ENCODE measurements around the gene TRIM47. TPM values are rescaled to one million over a fixed set of nuclear protein-coding genes. Genes with fewer than 3 reads are reported as not detected.

Gene TRIM47
- total RNA-seq, 1 experiment from 2014 or later = 86.7 TPM

DNA sequence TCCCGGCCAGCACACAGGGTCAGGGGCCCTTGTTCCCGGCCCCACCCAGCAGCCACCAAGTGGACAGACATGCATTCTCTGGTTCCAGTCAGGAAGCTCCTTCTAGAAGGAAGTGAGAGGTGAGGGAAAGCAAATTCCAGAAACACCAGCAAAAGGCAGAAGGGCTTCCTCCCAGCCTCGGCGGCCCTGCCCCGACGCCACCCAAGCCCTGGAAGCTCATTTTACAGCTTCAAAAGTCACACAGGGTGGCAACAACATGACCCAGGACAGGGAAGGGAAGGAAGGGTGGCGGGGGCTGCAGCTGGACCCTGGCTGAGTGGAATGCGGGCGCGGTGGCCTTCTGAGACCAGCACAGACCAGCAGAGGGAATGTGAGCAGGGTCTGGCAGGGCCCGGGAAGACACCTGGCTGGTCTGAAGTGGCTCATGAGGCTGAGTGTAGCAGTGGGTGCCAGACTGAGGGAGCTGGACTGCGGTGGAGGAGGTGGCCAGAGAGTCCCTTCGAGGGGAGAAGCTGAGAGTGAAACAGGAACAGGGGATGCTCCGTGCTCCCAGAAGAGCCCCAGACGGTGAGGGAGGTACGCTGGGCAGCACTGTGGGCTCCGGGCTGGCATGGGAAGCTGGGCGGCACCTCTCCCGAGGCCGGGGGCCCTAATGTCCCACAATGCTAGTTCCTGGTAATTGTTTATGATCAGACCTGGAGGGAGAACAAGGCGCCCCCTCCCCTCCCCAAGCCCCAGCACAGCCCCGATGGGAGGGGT is 32.3 kb downstream of the TRIM47 start:
- H3K27me3 ChIP-seq (ENCODE audit: insufficient read depth, low read length) = no peaks in the 10 kb centered on the region
- peak overlapping the region; percentile 99 for H3K4me2 ChIP-seq (ENCODE audit: low read length)
- peak overlapping the region; percentile 86 for H3K9ac ChIP-seq (ENCODE audit: low read length)
- no peak overlapping the region for H2AFZ ChIP-seq (ENCODE audit: low read depth, low read length, poor library complexity, severe bottlenecking)
- ChIA-PET CTCF (interaction anchor here (0.7 to 3.3 kb wide), 14 partner anchors 10 to 213 kb away, joined by 3 to 46 read pairs (median 5); partner anchors contain the start of gene WBP2), RAD21 (ENCODE audit: low non-redundant PET in 1 of 2, low total read pairs in 2 of 2, uncharacterized antibody in 2 of 2, unreplicated experiment in 2 of 2) (interaction anchor here (0.5 to 1.4 kb wide), 3 partner anchors 8 to 70 kb away, joined by 3 to 4 read pairs (median 3); no protein-coding TSS in a partner anchor), POLR2A (interaction anchor here (0.7 to 3.3 kb wide), 8 partner anchors 10 to 73 kb away, joined by 3 to 42 read pairs (median 6); partner anchors contain the start of genes TRIM47 and WBP2)
- DNase-seq (ENCODE audit: low read depth, low spot score) = no peak
- no peaks in the 10 kb centered on the region for H3K79me2 ChIP-seq (ENCODE audit: insufficient read depth, low read length)
- peaks cover 20 to 25% of the 10 kb centered on the region in 2 experiments; a peak in 3 of 4 replicates for H3K36me3 ChIP-seq (ENCODE audit: control insufficient read depth in 1 of 2, insufficient read depth in 2 of 2, low read length in 2 of 2)
- H4K20me1 ChIP-seq (ENCODE audit: insufficient read depth) = no peaks in the 10 kb centered on the region
- no peak for ATAC-seq
- intact Hi-C loops (cut with micrococcal nuclease) = loop anchor here (1.0 to 2.0 kb wide), 2 partner anchors 9 to 61 kb away; partner anchors contain the start of genes UNK and WBP2
- no peaks in the 10 kb centered on the region for H3K9me2 ChIP-seq (ENCODE audit: insufficient read depth)
- BruUV-seq (replicated peaks) = TSS peak; percentile 62
- H3K4me1 ChIP-seq (ENCODE audit: control insufficient read depth in 1 of 2, insufficient read depth in 2 of 2, low read length in 2 of 2) = peaks cover 33 to 63% of the 10 kb centered on the region in 2 experiments
- H3K27ac ChIP-seq (ENCODE audit: low read depth, low read length) = peak overlapping the region; percentile 88
- H3K4me3 ChIP-seq (replicated peaks in 1 of 2; ENCODE audit: low read depth in 1 of 2, low read length in 2 of 2) = peak overlapping the region in 1 of 2 experiments; percentile 57; a peak in 1 of 4 replicates
- H3K9me3 ChIP-seq (ENCODE audit: control insufficient read depth in 1 of 2, insufficient read depth in 1 of 2, low read depth in 1 of 2, low read length in 2 of 2) = no peaks in the 10 kb centered on the region
- TF ChIP-seq YY1 (IDR thresholded peaks at IDR 0.05; ENCODE audit: extremely low read depth, insufficient replicate concordance, low read depth, low read length) (no peak), TCF7L2 (IDR thresholded peaks at IDR 0.05; ENCODE audit: borderline replicate concordance, extremely low read depth, insufficient read depth, insufficient read length) (no peak), ZNF274 (IDR thresholded peaks at IDR 0.05; ENCODE audit: low read depth, low read length) (no peak), POLR2A (IDR thresholded peaks at IDR 0.05; ENCODE audit: borderline replicate concordance, extremely low read depth, insufficient read depth, insufficient read length) (no peak), EGR1 (IDR thresholded peaks at IDR 0.05; ENCODE audit: low read depth) (no peak), EZH2 (IDR thresholded peaks at IDR 0.05) (no peak), SRF (IDR thresholded peaks at IDR 0.05; ENCODE audit: low read depth) (no peak), CBX3 (IDR thresholded peaks at IDR 0.05; ENCODE audit: low read depth) (no peak), ZFX (IDR thresholded peaks at IDR 0.05) (no peak), EZH2phosphoT487 (IDR thresholded peaks at IDR 0.05; ENCODE audit: borderline replicate concordance) (no peak), FOSL1 (IDR thresholded peaks at IDR 0.05; ENCODE audit: low read depth) (no peak)
- TF ChIP-seq, protein P1, sequence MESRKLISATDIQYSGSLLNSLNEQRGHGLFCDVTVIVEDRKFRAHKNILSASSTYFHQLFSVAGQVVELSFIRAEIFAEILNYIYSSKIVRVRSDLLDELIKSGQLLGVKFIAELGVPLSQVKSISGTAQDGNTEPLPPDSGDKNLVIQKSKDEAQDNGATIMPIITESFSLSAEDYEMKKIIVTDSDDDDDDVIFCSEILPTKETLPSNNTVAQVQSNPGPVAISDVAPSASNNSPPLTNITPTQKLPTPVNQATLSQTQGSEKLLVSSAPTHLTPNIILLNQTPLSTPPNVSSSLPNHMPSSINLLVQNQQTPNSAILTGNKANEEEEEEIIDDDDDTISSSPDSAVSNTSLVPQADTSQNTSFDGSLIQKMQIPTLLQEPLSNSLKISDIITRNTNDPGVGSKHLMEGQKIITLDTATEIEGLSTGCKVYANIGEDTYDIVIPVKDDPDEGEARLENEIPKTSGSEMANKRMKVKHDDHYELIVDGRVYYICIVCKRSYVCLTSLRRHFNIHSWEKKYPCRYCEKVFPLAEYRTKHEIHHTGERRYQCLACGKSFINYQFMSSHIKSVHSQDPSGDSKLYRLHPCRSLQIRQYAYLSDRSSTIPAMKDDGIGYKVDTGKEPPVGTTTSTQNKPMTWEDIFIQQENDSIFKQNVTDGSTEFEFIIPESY (IDR thresholded peaks at IDR 0.05; ENCODE audit: extremely low read depth, insufficient replicate concordance, low read length) = no peak

Measured in HCT116 (cell line).